H1 (cell line): ENCODE results near the gene WIPF1. TPM values are rescaled to one million over a fixed set of nuclear protein-coding genes. Genes with fewer than 3 reads are reported as not detected.

Experiments used
- CTCF ChIA-PET: fragments of 300-600 bp; sonication (Branson Sonifier 250); formaldehyde crosslinking; loops from one replicate; lab custom pipeline; 2021; ENCODE audit not compliant: partially characterized antibody; lab: Charles Lee
- POLR2A ChIA-PET: fragments of 300-600 bp; sonication (Branson Sonifier 250); formaldehyde crosslinking; loops from one replicate; lab custom pipeline; 2021; ENCODE audit warnings: inconsistent platforms; ENCODE audit not compliant: partially characterized antibody; lab: Charles Lee
- DNase-seq, 2 experiments: peaks; one replicate each; pipeline versions ENCODE4 v3.0.0 to v3.0.0-alpha.2; 2010 to 2022; ENCODE audit warnings: low spot score in 2 of 2, low read depth in 1 of 2, mixed read lengths in 1 of 2
- FAIRE-seq: peaks from 2 replicates; lab custom pipeline; 2011; peaks lifted over from hg19 to GRCh38; lab: Jason Lieb, UNC
- H2AFZ ChIP-seq: 2 replicates; pipeline ENCODE4 v1.8.1; 2012; ENCODE audit warnings: low read length, inconsistent platforms
- H2AK5ac ChIP-seq: 2 replicates; pipeline ENCODE4 v1.6.1; 2013; ENCODE audit warnings: low read depth, low read length
- H2BK120ac ChIP-seq: replicated peaks from 2 replicates; pipeline ENCODE3; 2013; ENCODE audit warnings: low read depth, low read length, inconsistent platforms
- H2BK12ac ChIP-seq: 2 replicates; pipeline ENCODE4 v1.6.1; 2013; ENCODE audit warnings: low read depth, low read length
- H2BK15ac ChIP-seq: 2 replicates; pipeline ENCODE4 v1.6.1; 2013; ENCODE audit warnings: low read length
- H2BK20ac ChIP-seq: 2 replicates; pipeline ENCODE4 v1.6.1; 2013; ENCODE audit warnings: low read length
- H2BK5ac ChIP-seq: 2 replicates; pipeline ENCODE4 v1.6.1; 2013; ENCODE audit warnings: low read depth, low read length
- H3K14ac ChIP-seq: 2 replicates; pipeline ENCODE4 v1.6.1; 2013; ENCODE audit warnings: inconsistent platforms; ENCODE audit not compliant: insufficient read length
- H3K18ac ChIP-seq: 2 replicates; pipeline ENCODE4 v1.6.1; 2013; ENCODE audit warnings: low read length; ENCODE audit errors: extremely low read depth
- H3K23ac ChIP-seq: 2 replicates; pipeline ENCODE4 v1.6.1; 2013; ENCODE audit warnings: inconsistent platforms; ENCODE audit not compliant: insufficient read length
- H3K23me2 ChIP-seq: 2 replicates; pipeline ENCODE4 v1.6.1; 2013; ENCODE audit warnings: low read depth, low read length
- H3K27ac ChIP-seq: 2 replicates; pipeline ENCODE4 v1.6.1; 2011; ENCODE audit warnings: low read depth, low read length, inconsistent platforms
- H3K27me3 ChIP-seq, 4 experiments: replicated peaks in 1 of 4; 1 replicate in 1 of 4; 2 replicates in 3 of 4; pipeline versions ENCODE4 v1.6.1 to v1.8.1; 2011 to 2013; ENCODE audit warnings: low read length in 3 of 4, mild to moderate bottlenecking in 3 of 4, inconsistent platforms in 2 of 4, mixed read lengths in 2 of 4, moderate library complexity in 1 of 4; ENCODE audit not compliant: control insufficient read depth in 3 of 4, insufficient read depth in 3 of 4; ENCODE audit errors: extremely low read depth in 1 of 4
- H3K36me3 ChIP-seq, 4 experiments: 2 replicates each; pipeline versions ENCODE4 v1.6.1 to v1.8.1; 2011 to 2013; ENCODE audit warnings: mild to moderate bottlenecking in 4 of 4, low read length in 3 of 4, moderate library complexity in 2 of 4, control low read depth in 1 of 4, inconsistent platforms in 1 of 4; ENCODE audit not compliant: insufficient read depth in 4 of 4, control insufficient read depth in 2 of 4
- H3K4ac ChIP-seq: replicated peaks from 2 replicates; pipeline ENCODE3; 2013; ENCODE audit warnings: low read length, low read depth, mixed read lengths, inconsistent platforms; ENCODE audit not compliant: insufficient read length
- H3K4me1 ChIP-seq, 4 experiments: replicated peaks in 1 of 4; 1 replicate in 1 of 4; 2 replicates in 3 of 4; pipeline versions ENCODE4 v1.6.1 to v1.8.1; 2011 to 2013; ENCODE audit warnings: low read length in 3 of 4, inconsistent platforms in 2 of 4, mixed read lengths in 1 of 4; ENCODE audit not compliant: insufficient read depth in 4 of 4, control insufficient read depth in 3 of 4
- H3K4me2 ChIP-seq, 2 experiments: 2 replicates each; pipeline versions ENCODE4 v1.6.1 to v1.8.1; 2011 to 2013; ENCODE audit warnings: low read depth in 2 of 2, low read length in 2 of 2, control low read depth in 1 of 2, inconsistent platforms in 1 of 2, mild to moderate bottlenecking in 1 of 2; ENCODE audit not compliant: insufficient read depth in 1 of 2
- H3K4me3 ChIP-seq, 4 experiments: fragments of 200-600, 300-600 bp in 1 of 4; sonication (generic), shearing (Covaris generic), sonication (Bioruptor Twin) in 1 of 4; 2 replicates each; pipeline versions ENCODE4 v1.5.1 to v1.8.1; 2011 to 2016; ENCODE audit warnings: low read length in 4 of 4, low read depth in 3 of 4, control low read depth in 2 of 4, inconsistent platforms in 2 of 4, mild to moderate bottlenecking in 2 of 4, mixed read lengths in 1 of 4, moderate library complexity in 1 of 4; ENCODE audit not compliant: insufficient read depth in 2 of 4; ENCODE audit errors: extremely low read depth in 1 of 4
- H3K56ac ChIP-seq: replicated peaks from 2 replicates; pipeline ENCODE3; 2013; ENCODE audit warnings: low read depth, mild to moderate bottlenecking, mixed read lengths, low read length, inconsistent platforms; ENCODE audit not compliant: insufficient read length
- H3K79me1 ChIP-seq: 2 replicates; pipeline ENCODE4 v1.6.1; 2013; ENCODE audit warnings: low read depth, low read length, control low read depth
- H3K79me2 ChIP-seq, 2 experiments: 2 replicates each; pipeline versions ENCODE4 v1.6.1 to v1.8.1; 2012 to 2013; ENCODE audit warnings: low read length in 2 of 2, mild to moderate bottlenecking in 2 of 2, inconsistent platforms in 1 of 2; ENCODE audit not compliant: insufficient read depth in 2 of 2, control insufficient read depth in 1 of 2
- H3K9ac ChIP-seq, 4 experiments: replicated peaks in 1 of 4; 1 replicate in 1 of 4; 2 replicates in 3 of 4; pipeline versions ENCODE4 v1.6.1 to v1.8.1; 2011 to 2013; ENCODE audit warnings: low read depth in 3 of 4, low read length in 3 of 4, control low read depth in 2 of 4, mild to moderate bottlenecking in 2 of 4, moderate library complexity in 2 of 4, inconsistent platforms in 1 of 4; ENCODE audit errors: extremely low read depth in 1 of 4
- H3K9me3 ChIP-seq, 2 experiments: 2 replicates each; pipeline versions ENCODE4 v1.6.1 to v1.8.1; 2012 to 2013; ENCODE audit warnings: mild to moderate bottlenecking in 2 of 2, moderate library complexity in 2 of 2, control low read depth in 1 of 2, inconsistent platforms in 1 of 2, low read depth in 1 of 2, low read length in 1 of 2, mixed read lengths in 1 of 2; ENCODE audit not compliant: insufficient read depth in 2 of 2
- H4K20me1 ChIP-seq, 2 experiments: replicated peaks in 1 of 2; 2 replicates each; pipeline versions ENCODE3 to v1.8.1; 2011 to 2013; ENCODE audit warnings: inconsistent platforms in 2 of 2, low read length in 2 of 2, mild to moderate bottlenecking in 1 of 2; ENCODE audit not compliant: insufficient read depth in 2 of 2, control insufficient read depth in 1 of 2
- H4K5ac ChIP-seq: 2 replicates; pipeline ENCODE4 v1.6.1; 2013; ENCODE audit warnings: low read length, low read depth, mixed read lengths, inconsistent platforms; ENCODE audit not compliant: insufficient read length
- H4K8ac ChIP-seq: 2 replicates; pipeline ENCODE4 v1.8.0; 2013; ENCODE audit warnings: mild to moderate bottlenecking, moderate library complexity, low read length, inconsistent platforms; ENCODE audit not compliant: insufficient read depth; ENCODE audit errors: extremely low read depth
- H4K91ac ChIP-seq: replicated peaks from 2 replicates; pipeline ENCODE3; 2013; ENCODE audit warnings: low read length, mixed read lengths, inconsistent platforms; ENCODE audit not compliant: insufficient read length
- BCL11A ChIP-seq, 2 experiments: IDR thresholded peaks; one replicate each; pipeline ENCODE4 v1.6.1; 2011; ENCODE audit warnings: low read depth in 2 of 2, low read length in 2 of 2, mild to moderate bottlenecking in 2 of 2
- POU5F1 ChIP-seq: IDR thresholded peaks from 2 replicates; pipeline ENCODE4 v1.6.1; 2011; ENCODE audit warnings: low read depth, mild to moderate bottlenecking, low read length, moderate library complexity
- WGBS, 2 experiments: shearing (Covaris generic) in 1 of 2; methylation state at CpG; one replicate each; pipeline versions ENCODE4 v1.1.6 to v1.1.7; 2013 to 2015; ENCODE audit warnings: low lambda C conversion rate in 2 of 2, mixed read lengths in 2 of 2, inconsistent platforms in 1 of 2, low coverage in 1 of 2, missing lambda C conversion rate in 1 of 2; ENCODE audit not compliant: insufficient replicate concordance in 2 of 2, insufficient coverage in 1 of 2, insufficient read length in 1 of 2; ENCODE audit errors: extremely low coverage in 1 of 2, missing lambda C conversion rate in 1 of 2; 5-methylcytosine and 5-hydroxymethylcytosine counted together
- polyA plus RNA-seq, 7 experiments: library from polyadenylated mRNA; depleted of rRNA in 3 of 7; stranded (reverse) in 5 of 7; unstranded in 2 of 7; fragments of >200 nt in 5 of 7; fragments of 200-250 nt in 2 of 7; gene quantifications; 1 replicate in 5 of 7; 2 replicates in 1 of 7; 4 replicates in 1 of 7; pipeline versions ENCODE4 v1.2.1 to v1.2.3, GENCODE V29; 2011 to 2013; ENCODE audit warnings: missing spikeins in 2 of 7, mixed read lengths in 2 of 7
- total RNA-seq: library from RNA; stranded (reverse); fragmentation: NEBNext Ultra II Directional; extraction: Animal tissue kit (Norgen Biotek cat#: 25700); gene quantifications from 2 replicates; pipeline ENCODE4 v1.2.1, GENCODE V29; 2021

Gene WIPF1
- total and polyA plus RNA-seq, 2 of the 8 experiments (the other 6 are each of a cell fraction or from before 2014, with no cell fraction given) = 4.7 to 5.2 TPM

- POLR2A ChIA-PET = no interaction called here
- no peak overlapping the region for H2AK5ac ChIP-seq
- CTCF ChIA-PET = interaction anchor here (0.6 to 4.1 kb wide), 8 partner anchors 11 to 119 kb away, joined by 3 to 27 read pairs (median 4); no protein-coding TSS in a partner anchor
- H3K27ac ChIP-seq = no peak overlapping the region
- peaks cover under 1 to 8% (median 4%) of the 10 kb centered on the region in 4 experiments; a peak in 5 of 7 replicates for H3K4me1 ChIP-seq
- H2BK20ac ChIP-seq = no peak overlapping the region
- H3K27me3 ChIP-seq = no peaks in the 10 kb centered on the region
- H3K56ac ChIP-seq = no peak overlapping the region
- H3K79me2 ChIP-seq = no peaks in the 10 kb centered on the region
- H2BK12ac ChIP-seq = no peak overlapping the region
- H3K4me2 ChIP-seq = no peak overlapping the region
- no peak overlapping the region for H2BK120ac ChIP-seq
- H2BK5ac ChIP-seq = no peak overlapping the region
- H3K79me1 ChIP-seq = no peaks in the 10 kb centered on the region
- H4K8ac ChIP-seq = no peak overlapping the region
- no peak overlapping the region for H3K4ac ChIP-seq
- H3K9me3 ChIP-seq = no peaks in the 10 kb centered on the region
- H4K91ac ChIP-seq = no peak overlapping the region
- H3K14ac ChIP-seq = no peak overlapping the region
- no peaks in the 10 kb centered on the region; the same call in 1 of the 2 replicates for H3K23me2 ChIP-seq
- TF ChIP-seq BCL11A (IDR thresholded peaks at IDR 0.05; ENCODE audit: low read depth in 2 of 2, low read length in 2 of 2) (no peak), POU5F1 (no peak)
- no peak overlapping the region for H3K18ac ChIP-seq
- H3K36me3 ChIP-seq = no peaks in the 10 kb centered on the region
- no peak overlapping the region for H2AFZ ChIP-seq
- no peaks in the 10 kb centered on the region for H4K20me1 ChIP-seq
- H3K4me3 ChIP-seq = no peak overlapping the region
- no peak overlapping the region for H2BK15ac ChIP-seq
- FAIRE-seq = no peak
- DNase-seq = no peak
- no peak overlapping the region for H3K9ac ChIP-seq
- no peak overlapping the region for H4K5ac ChIP-seq
- WGBS, 2 experiments = 87% methylated on average over 2 of the region's 2 CpGs; no CpG with 5 or more reads in 1 of the 2 experiments
- H3K23ac ChIP-seq = no peak overlapping the region
Observed at GRCh38 chr2:174580951-174581350, 16.7 kb downstream of the WIPF1 start.
